Measurements from ENCODE around the gene NAGK. TPM values are rescaled to one million over a fixed set of nuclear protein-coding genes. Genes with fewer than 3 reads are reported as not detected.

Gene NAGK
- total RNA-seq, 8 experiments from 2014 or later = 45.0 to 93.8 (median 68.6) TPM

Other genes with a start within 250 kb of the NAGK start
- 1 to 10 TPM in 1 of 8 experiments, under 1 TPM in 5, not detected in 2; 0.17 to 1.1 (median 0.42) TPM for gene CLEC4F, start 248.0 kb upstream of the NAGK start, total RNA-seq
- gene CD207, start 232.8 kb upstream of the NAGK start, total RNA-seq = 1 to 10 TPM in 1 of 8 experiments, under 1 TPM in 6, not detected in 1; 0.18 to 1.2 (median 0.27) TPM
- 10 to 100 TPM in 3 of 8 experiments, 1 to 10 TPM in 5; 1.9 to 11.3 (median 7.7) TPM for gene VAX2, start 168.1 kb upstream of the NAGK start, total RNA-seq
- 1 to 10 TPM in 7 of 8 experiments, under 1 TPM in 1; 0.31 to 6.1 (median 2.1) TPM for gene ATP6V1B1, start 132.7 kb upstream of the NAGK start, total RNA-seq
- gene ANKRD53, start 90.0 kb upstream of the NAGK start, total RNA-seq = 1 to 10 TPM in 3 of 8 experiments, under 1 TPM in 5; 0.25 to 4.4 (median 0.76) TPM
- 10 to 100 TPM; 10.3 to 42.1 (median 24.2) TPM for gene TEX261, start 73.8 kb upstream of the NAGK start, total RNA-seq
- 10 to 100 TPM; 11.6 to 35.1 (median 21.8) TPM for gene MCEE, start 61.6 kb downstream of the NAGK start, total RNA-seq
- 10 to 100 TPM; 29.7 to 44.0 (median 36.4) TPM for gene MPHOSPH10, start 62.0 kb downstream of the NAGK start, total RNA-seq
- 10 to 100 TPM in 4 of 8 experiments, 1 to 10 TPM in 3, under 1 TPM in 1; 0.66 to 16.5 (median 10.3) TPM for gene PAIP2B, start 158.5 kb downstream of the NAGK start, total RNA-seq

Measured in motor neuron (in vitro differentiated cells).